Smooth muscle cell (in vitro differentiated cells): ENCODE data around the gene DYNC2H1. TPM values are rescaled to one million over a fixed set of nuclear protein-coding genes. Genes with fewer than 3 reads are reported as not detected.

Experiments used
- DNase-seq: peaks from one replicate; lab custom pipeline; 2025; ENCODE audit not compliant: unreplicated experiment; lab: John Stamatoyannopoulos, UW
- H2AFZ ChIP-seq: fragments of 200-600 bp; sonication (generic); 2 replicates; pipeline ENCODE4 v1.6.0; 2016; ENCODE audit warnings: antibody characterized with exemption, low read depth, mild to moderate bottlenecking
- H3F3A ChIP-seq: fragments of 200-600 bp; sonication (generic); 2 replicates; pipeline ENCODE4 v1.6.0; 2017; ENCODE audit warnings: antibody characterized with exemption, low read depth
- H3K27ac ChIP-seq: fragments of 200-600 bp; sonication (generic); 2 replicates; pipeline ENCODE4 v1.5.1; 2016; ENCODE audit warnings: low read depth, mild to moderate bottlenecking
- H3K27me3 ChIP-seq: fragments of 200-600 bp; sonication (generic); 2 replicates; pipeline ENCODE4 v1.6.1; 2016; ENCODE audit warnings: low read depth, mild to moderate bottlenecking
- H3K36me3 ChIP-seq: fragments of 200-600 bp; sonication (generic); 2 replicates; pipeline ENCODE4 v1.5.1; 2016; ENCODE audit warnings: low read depth
- H3K4me1 ChIP-seq: fragments of 200-600 bp; sonication (generic); 2 replicates; pipeline ENCODE4 v1.5.1; 2016; ENCODE audit warnings: low read depth
- H3K4me2 ChIP-seq: fragments of 200-600 bp; sonication (generic); 2 replicates; pipeline ENCODE4 v1.6.0; 2016; ENCODE audit warnings: mild to moderate bottlenecking
- H3K4me3 ChIP-seq: fragments of 200-600 bp; sonication (generic); 2 replicates; pipeline ENCODE4 v1.5.1; 2016; ENCODE audit warnings: mild to moderate bottlenecking
- H3K79me2 ChIP-seq: fragments of 200-600 bp; sonication (generic); 2 replicates; pipeline ENCODE4 v1.6.0; 2016; ENCODE audit warnings: low read depth, mild to moderate bottlenecking
- H3K9ac ChIP-seq: fragments of 200-600 bp; sonication (generic); 2 replicates; pipeline ENCODE4 v1.6.0; 2016; ENCODE audit warnings: low read depth
- H3K9me3 ChIP-seq: fragments of 200-600 bp; sonication (generic); replicated peaks from 2 replicates; pipeline ENCODE4 v1.5.1; 2016; ENCODE audit warnings: low read depth
- H4K20me1 ChIP-seq: fragments of 200-600 bp; sonication (generic); 2 replicates; pipeline ENCODE4 v1.6.0; 2016; ENCODE audit warnings: low read depth
- WGBS: methylation state at CpG from one replicate; pipeline ENCODE4 v1.1.7; 2016; ENCODE audit warnings: low lambda C conversion rate; 5-methylcytosine and 5-hydroxymethylcytosine counted together
- polyA plus RNA-seq: library from polyadenylated mRNA; unstranded; fragments of >200 nt; fragmentation: Nextera tagmentation; extraction: Ambion mirVana; gene quantifications from 2 replicates; pipeline ENCODE4 v1.2.1, GENCODE V29; 2016
- total RNA-seq: library from RNA; depleted of rRNA; stranded (reverse); fragments of >200 nt; gene quantifications from 2 replicates; pipeline ENCODE4 v1.2.3, GENCODE V29; 2014
- TF ChIP-seq, protein P1 (sequence below): fragments of 200-600 bp; sonication (generic); IDR thresholded peaks from 2 replicates; pipeline ENCODE4 v1.5.1; 2017; ENCODE audit warnings: borderline replicate concordance, mild to moderate bottlenecking, antibody characterized with exemption; ENCODE audit not compliant: insufficient read depth, poor library complexity, severe bottlenecking

DYNC2H1 gene
- total and polyA plus RNA-seq, 2 experiments from 2014 or later, result 2.3 to 10.8 TPM

DNA sequence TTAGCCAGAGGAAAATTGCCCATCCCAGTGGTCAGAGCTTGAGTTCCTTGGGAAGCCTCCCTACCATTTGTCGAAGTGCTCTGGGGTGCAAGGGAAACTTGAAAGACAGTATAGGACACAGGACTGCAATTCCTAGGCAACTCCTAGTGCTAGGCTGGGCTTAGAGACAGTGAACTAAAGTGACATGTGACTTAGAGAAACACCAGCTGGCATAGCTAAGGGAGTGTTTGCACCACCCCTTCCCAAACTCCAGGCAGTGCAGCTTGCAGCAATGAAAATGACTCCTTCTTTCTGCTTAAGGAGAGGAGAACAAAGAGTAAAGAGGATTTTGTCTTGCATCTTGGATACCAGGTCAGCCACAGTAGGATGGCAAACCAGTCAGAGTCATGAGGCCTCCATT, 388.0 kb downstream of the DYNC2H1 start:
- no peaks in the 10 kb centered on the region for H3K79me2 ChIP-seq
- DNase-seq, result no peak
- no peak overlapping the region for H2AFZ ChIP-seq
- H3K36me3 ChIP-seq, result no peaks in the 10 kb centered on the region
- TF ChIP-seq, protein P1, sequence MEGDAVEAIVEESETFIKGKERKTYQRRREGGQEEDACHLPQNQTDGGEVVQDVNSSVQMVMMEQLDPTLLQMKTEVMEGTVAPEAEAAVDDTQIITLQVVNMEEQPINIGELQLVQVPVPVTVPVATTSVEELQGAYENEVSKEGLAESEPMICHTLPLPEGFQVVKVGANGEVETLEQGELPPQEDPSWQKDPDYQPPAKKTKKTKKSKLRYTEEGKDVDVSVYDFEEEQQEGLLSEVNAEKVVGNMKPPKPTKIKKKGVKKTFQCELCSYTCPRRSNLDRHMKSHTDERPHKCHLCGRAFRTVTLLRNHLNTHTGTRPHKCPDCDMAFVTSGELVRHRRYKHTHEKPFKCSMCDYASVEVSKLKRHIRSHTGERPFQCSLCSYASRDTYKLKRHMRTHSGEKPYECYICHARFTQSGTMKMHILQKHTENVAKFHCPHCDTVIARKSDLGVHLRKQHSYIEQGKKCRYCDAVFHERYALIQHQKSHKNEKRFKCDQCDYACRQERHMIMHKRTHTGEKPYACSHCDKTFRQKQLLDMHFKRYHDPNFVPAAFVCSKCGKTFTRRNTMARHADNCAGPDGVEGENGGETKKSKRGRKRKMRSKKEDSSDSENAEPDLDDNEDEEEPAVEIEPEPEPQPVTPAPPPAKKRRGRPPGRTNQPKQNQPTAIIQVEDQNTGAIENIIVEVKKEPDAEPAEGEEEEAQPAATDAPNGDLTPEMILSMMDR, result no peak
- H3K27ac ChIP-seq, result no peak overlapping the region
- 100% methylated on average over 1 of the region's 1 CpG for WGBS
- H4K20me1 ChIP-seq, result no peaks in the 10 kb centered on the region
- H3K4me1 ChIP-seq, result peaks cover 8% of the 10 kb centered on the region
- H3K4me2 ChIP-seq, result no peak overlapping the region
- H3F3A ChIP-seq, result no peaks in the 10 kb centered on the region
- no peak overlapping the region for H3K9ac ChIP-seq
- H3K9me3 ChIP-seq, result no peaks in the 10 kb centered on the region
- no peaks in the 10 kb centered on the region for H3K27me3 ChIP-seq
- H3K4me3 ChIP-seq, result no peak overlapping the region

DNA sequence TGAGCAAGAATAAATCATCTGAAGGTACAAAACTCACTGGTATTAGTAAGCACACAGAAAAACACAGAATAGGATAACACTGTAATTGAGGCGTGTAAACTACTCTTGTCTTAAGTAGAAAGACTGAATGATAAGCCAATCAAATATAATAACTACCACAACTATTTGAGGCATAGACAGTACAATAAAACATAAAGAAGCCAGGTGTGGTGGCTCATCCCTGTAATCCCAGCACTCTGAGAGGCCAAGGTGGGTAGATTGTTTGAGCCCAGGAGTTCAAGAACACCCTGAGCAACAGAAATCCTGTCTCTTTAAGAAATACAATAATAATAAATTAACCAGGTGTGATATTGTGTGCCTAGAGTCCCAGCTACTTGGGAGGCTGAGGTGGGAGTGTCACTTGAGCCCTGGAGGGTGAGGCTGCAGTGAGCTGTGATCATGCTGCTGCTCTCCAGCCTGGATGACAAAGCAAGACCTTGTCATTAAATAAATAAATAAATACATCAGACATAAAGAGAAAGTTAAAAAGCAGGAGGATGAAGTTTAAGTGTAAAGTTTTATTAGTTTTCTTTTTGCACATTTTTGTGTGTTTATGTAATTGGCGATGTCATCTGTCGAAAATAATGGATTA, 390.6 kb downstream of the DYNC2H1 start:
- no peaks in the 10 kb centered on the region for H3K36me3 ChIP-seq
- no peaks in the 10 kb centered on the region for H3K27me3 ChIP-seq
- no peak overlapping the region for H3K4me3 ChIP-seq
- H3K9ac ChIP-seq, result no peak overlapping the region
- no peak overlapping the region for H3K4me2 ChIP-seq
- H2AFZ ChIP-seq, result no peak overlapping the region
- no peaks in the 10 kb centered on the region for H3K9me3 ChIP-seq
- no peaks in the 10 kb centered on the region for H4K20me1 ChIP-seq
- H3K79me2 ChIP-seq, result no peaks in the 10 kb centered on the region
- no peak overlapping the region for H3K27ac ChIP-seq
- H3K4me1 ChIP-seq, result peaks cover 8% of the 10 kb centered on the region
- TF ChIP-seq, protein P1, result no peak
- no peaks in the 10 kb centered on the region for H3F3A ChIP-seq
- no peak for DNase-seq
- WGBS, result 78% methylated on average over 3 of the region's 3 CpGs

DNA sequence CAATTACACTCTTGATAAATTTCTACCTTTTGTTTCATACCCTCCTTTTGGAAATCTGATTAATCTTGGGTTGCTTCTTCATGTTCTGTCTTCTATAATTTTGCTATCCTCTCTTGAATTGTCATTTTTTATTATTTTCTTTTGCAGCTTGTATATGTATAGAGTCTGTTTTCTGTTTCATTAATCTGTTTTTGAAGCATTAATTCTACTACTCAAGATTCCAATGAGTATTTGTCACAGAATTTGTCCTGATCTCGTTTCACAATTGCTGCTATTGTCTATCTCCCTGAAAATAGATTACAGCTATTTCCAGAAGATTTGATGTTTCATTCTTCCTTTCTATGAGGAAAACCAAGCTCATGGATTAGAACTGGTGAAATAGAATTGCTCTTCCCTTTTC, 406.1 kb downstream of the DYNC2H1 start:
- Histone ChIP-seq H3K27me3 (no peaks in the 10 kb centered on the region), H3K9me3 (no peaks in the 10 kb centered on the region), H4K20me1 (no peaks in the 10 kb centered on the region), H3K9ac (no peak overlapping the region), H3F3A (no peaks in the 10 kb centered on the region), H3K36me3 (no peaks in the 10 kb centered on the region), H2AFZ (no peak overlapping the region), H3K4me2 (no peak overlapping the region), H3K4me3 (no peak overlapping the region), H3K27ac (no peak overlapping the region), H3K4me1 (no peaks in the 10 kb centered on the region), H3K79me2 (no peaks in the 10 kb centered on the region)
- no peak for DNase-seq
- TF ChIP-seq, protein P1, result no peak
- WGBS, result 69% methylated on average over 1 of the region's 1 CpG

DNA sequence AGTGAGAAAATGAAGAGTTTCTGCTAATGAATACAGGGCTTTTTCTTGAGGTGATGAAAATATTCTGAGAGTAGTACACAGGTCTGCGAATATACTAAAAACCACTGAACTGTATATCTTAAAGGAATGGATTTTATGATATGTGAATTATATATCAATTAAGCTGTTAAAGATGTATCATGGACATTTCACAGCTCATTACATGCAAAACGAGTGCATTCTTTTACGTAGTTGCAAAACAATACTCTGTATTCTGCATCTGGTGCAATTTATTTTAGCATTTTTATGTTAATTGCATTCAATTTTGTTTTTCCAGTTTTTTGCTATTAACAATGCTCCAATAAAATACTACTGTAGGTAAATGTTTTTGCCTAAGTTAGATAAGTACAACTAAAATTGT, 411.6 kb downstream of the DYNC2H1 start:
- no peaks in the 10 kb centered on the region for H3K36me3 ChIP-seq
- no peak overlapping the region for H3K4me3 ChIP-seq
- DNase-seq, result no peak
- H3K4me1 ChIP-seq, result no peaks in the 10 kb centered on the region
- H2AFZ ChIP-seq, result no peak overlapping the region
- no peaks in the 10 kb centered on the region for H3K79me2 ChIP-seq
- H3K9me3 ChIP-seq, result no peaks in the 10 kb centered on the region
- WGBS, result 68% methylated on average over 3 of the region's 3 CpGs
- no peak overlapping the region for H3K27ac ChIP-seq
- TF ChIP-seq, protein P1, result no peak
- no peak overlapping the region for H3K4me2 ChIP-seq
- no peaks in the 10 kb centered on the region for H4K20me1 ChIP-seq
- no peaks in the 10 kb centered on the region for H3F3A ChIP-seq
- H3K9ac ChIP-seq, result no peak overlapping the region
- H3K27me3 ChIP-seq, result no peaks in the 10 kb centered on the region
